PC-9 (cell line): ENCODE measurements around the gene TRPM8. TPM values are rescaled to one million over a fixed set of nuclear protein-coding genes. Genes with fewer than 3 reads are reported as not detected.
A peak's percentile ranks its signal among the peaks of the same experiment; 100 is the strongest.

Experiments
- BruUV-seq: library from RNA; stranded (reverse); fragments of 400-500 nt; replicated peaks from 2 replicates; lab custom pipeline; 2021; lab: Mats Ljungman, UMichigan
- CTCF ChIA-PET: fragments of 300-600 bp; sonication (Branson Sonifier 250); formaldehyde crosslinking; loops from one replicate; lab custom pipeline; 2022; ENCODE audit warnings: antibody characterized with exemption; lab: Charles Lee
- POLR2A ChIA-PET: fragments of 300-600 bp; sonication (Branson Sonifier 250); formaldehyde crosslinking; loops from one replicate; lab custom pipeline; 2022; ENCODE audit warnings: antibody characterized with exemption; ENCODE audit not compliant: unreplicated experiment; lab: Charles Lee
- DNase-seq, 2 experiments: peaks; one replicate each; pipeline versions ENCODE4 v3.0.0 to v3.0.0-alpha.2; 2015 to 2022; ENCODE audit warnings: mixed read lengths in 1 of 2
- H2AFZ ChIP-seq: fragments of 200-600 bp; sonication (generic); 2 replicates; pipeline ENCODE4 v1.8.1; 2017; ENCODE audit warnings: antibody characterized with exemption
- H3F3A ChIP-seq: fragments of 200-600 bp; sonication (generic); 2 replicates; pipeline ENCODE4 v1.8.1; 2017; ENCODE audit warnings: antibody characterized with exemption, mild to moderate bottlenecking, low read depth; ENCODE audit not compliant: insufficient read depth
- H3K27ac ChIP-seq: fragments of 200-600 bp; sonication (generic); 2 replicates; pipeline ENCODE4 v1.6.1; 2016; ENCODE audit warnings: mixed run types
- H3K27me3 ChIP-seq: fragments of 200-600 bp; sonication (generic); 2 replicates; pipeline ENCODE4 v1.6.1; 2016; ENCODE audit warnings: low read depth, mixed run types; ENCODE audit not compliant: insufficient read depth
- H3K36me3 ChIP-seq: fragments of 200-600 bp; sonication (generic); 2 replicates; pipeline ENCODE4 v1.6.1; 2016; ENCODE audit warnings: low read depth, mixed run types
- H3K4me1 ChIP-seq: fragments of 200-600 bp; sonication (generic); replicated peaks from 2 replicates; pipeline ENCODE4 v1.6.1; 2016; ENCODE audit warnings: mixed run types; ENCODE audit not compliant: insufficient read depth
- H3K4me2 ChIP-seq: fragments of 200-600 bp; sonication (generic); 2 replicates; pipeline ENCODE4 v1.6.1; 2017; ENCODE audit warnings: mixed run types
- H3K4me3 ChIP-seq: fragments of 200-600 bp; sonication (generic); 2 replicates; pipeline ENCODE4 v1.6.1; 2016; ENCODE audit warnings: mixed run types
- H3K79me2 ChIP-seq: fragments of 200-600 bp; sonication (generic); 2 replicates; pipeline ENCODE4 v1.6.1; 2017; ENCODE audit warnings: low read depth, mixed run types
- H3K9me2 ChIP-seq: fragments of 200-600 bp; sonication (generic); 2 replicates; pipeline ENCODE4 v1.8.1; 2017; ENCODE audit warnings: mild to moderate bottlenecking; ENCODE audit not compliant: insufficient read depth
- H3K9me3 ChIP-seq: fragments of 200-600 bp; sonication (generic); 2 replicates; pipeline ENCODE4 v1.8.1; 2016; ENCODE audit warnings: low read depth; ENCODE audit not compliant: insufficient read depth
- H4K20me1 ChIP-seq: fragments of 200-600 bp; sonication (generic); 2 replicates; pipeline ENCODE4 v1.8.1; 2017; ENCODE audit not compliant: insufficient read depth
- CTCF ChIP-seq: fragments of 200-600 bp; sonication (generic); conservative IDR thresholded peaks from 2 replicates; pipeline ENCODE4 v1.6.1; 2017; ENCODE audit warnings: mixed run types, antibody characterized with exemption, mild to moderate bottlenecking, moderate library complexity
- EZH2 ChIP-seq: fragments of 200-600 bp; sonication (generic); IDR thresholded peaks from 2 replicates; pipeline ENCODE4 v1.8.0; 2017; ENCODE audit warnings: antibody characterized with exemption, low read depth
- intact Hi-C: fragments of 100-400 bp; cut with micrococcal nuclease; formaldehyde crosslinking; loops from one replicate; pipeline ENCODE4 v1.10.0; 2022; ENCODE audit not compliant: unreplicated experiment
- total RNA-seq: library from RNA; stranded (reverse); gene quantifications from 2 replicates; pipeline ENCODE4 v1.2.3, GENCODE V29; 2021

Gene TRPM8
- total RNA-seq, 1 experiment from 2014 or later, result 2.1 TPM

DNA sequence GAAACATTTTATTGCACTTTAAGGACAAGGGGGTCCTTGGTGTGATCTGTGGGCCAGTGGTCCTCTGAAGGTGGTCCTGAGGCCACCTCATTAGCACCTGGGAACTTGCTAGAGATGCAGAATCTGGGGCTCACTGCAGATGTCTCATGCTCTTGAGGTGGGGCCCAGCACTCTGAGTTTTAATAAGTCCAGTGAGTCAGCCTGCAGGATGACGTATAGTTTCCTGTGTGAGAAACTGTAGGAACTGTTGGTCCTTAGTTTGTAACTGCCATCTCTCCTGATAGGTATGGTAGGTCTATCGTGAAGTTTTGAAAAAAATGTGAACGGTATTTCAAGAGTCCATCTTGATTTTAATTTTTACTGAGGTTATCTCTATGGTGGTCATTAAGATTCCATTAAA lies 2.8 kb downstream of the TRPM8 start:
- peaks cover 20% of the 10 kb centered on the region; the same call in 1 of the 2 replicates for H3K27me3 ChIP-seq
- no peaks in the 10 kb centered on the region for H3K79me2 ChIP-seq
- H3K4me2 ChIP-seq, result no peak overlapping the region
- intact Hi-C loops, result no loop called here
- ChIA-PET CTCF (no interaction called here), POLR2A (no interaction called here)
- TF ChIP-seq CTCF, result no peak
- no peak for TF ChIP-seq EZH2
- no peaks in the 10 kb centered on the region for H3F3A ChIP-seq
- no peaks in the 10 kb centered on the region for H4K20me1 ChIP-seq
- H2AFZ ChIP-seq, result no peak overlapping the region
- DNase-seq, result no peak
- no peaks in the 10 kb centered on the region for H3K9me3 ChIP-seq
- no peaks in the 10 kb centered on the region for H3K9me2 ChIP-seq
- H3K4me1 ChIP-seq, result no peaks in the 10 kb centered on the region
- H3K27ac ChIP-seq, result no peak overlapping the region
- H3K36me3 ChIP-seq, result no peaks in the 10 kb centered on the region
- H3K4me3 ChIP-seq, result no peak overlapping the region
- BruUV-seq, result no TSS peak

GRCh38 chr2:233922471-233922870 lies 5.3 kb downstream of the TRPM8 start:
- CTCF ChIA-PET, result interaction anchor here (0.7 to 1.2 kb wide), 2 partner anchors 9 to 666 kb away, joined by 3 read pairs; no protein-coding TSS in a partner anchor
- DNase-seq, result peak in 1 of 2 experiments; percentile 57
- Histone ChIP-seq H3K9me2 (no peaks in the 10 kb centered on the region), H3K79me2 (no peaks in the 10 kb centered on the region), H3K36me3 (no peaks in the 10 kb centered on the region), H3K4me1 (no peaks in the 10 kb centered on the region), H3K9me3 (no peaks in the 10 kb centered on the region), H3F3A (no peaks in the 10 kb centered on the region), H2AFZ (no peak overlapping the region), H3K27ac (no peak overlapping the region), H3K4me2 (no peak overlapping the region), H3K27me3 (peaks cover 24% of the 10 kb centered on the region; the same call in 1 of the 2 replicates), H4K20me1 (no peaks in the 10 kb centered on the region), H3K4me3 (no peak overlapping the region)
- no TSS peak for BruUV-seq
- POLR2A ChIA-PET, result interaction anchor here (0.6 kb wide), 1 partner anchor 71 kb away, joined by 3 read pairs; no protein-coding TSS in a partner anchor
- intact Hi-C loops, result no loop called here
- TF ChIP-seq EZH2 (no peak), CTCF (no peak)

DNA sequence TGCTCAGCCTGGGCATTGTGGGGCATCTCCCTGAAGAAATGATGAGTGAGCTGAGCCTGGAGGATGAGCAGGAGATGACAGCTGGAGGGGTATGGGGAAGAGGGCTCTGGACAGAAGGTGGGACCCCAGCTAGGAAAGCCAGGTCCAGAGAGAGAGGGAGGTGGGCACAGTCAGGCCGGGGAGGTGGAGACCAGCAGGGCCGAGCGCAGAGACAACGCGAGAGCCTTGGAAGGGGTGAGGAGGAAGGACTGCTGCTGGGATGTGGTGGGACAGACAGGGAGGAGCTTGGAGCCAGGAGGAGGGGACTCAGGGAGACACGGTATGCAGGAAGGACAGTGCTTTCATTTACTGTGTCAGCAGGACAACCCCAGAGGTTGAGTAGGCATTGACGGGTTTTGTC lies 8.2 kb downstream of the TRPM8 start:
- H3K79me2 ChIP-seq, result no peaks in the 10 kb centered on the region
- ChIA-PET POLR2A (no interaction called here), CTCF (interaction anchor here (0.6 kb wide), 2 partner anchors 8 to 446 kb away, joined by 3 read pairs; partner anchors contain the start of gene TRPM8)
- H2AFZ ChIP-seq, result no peak overlapping the region
- H4K20me1 ChIP-seq, result no peaks in the 10 kb centered on the region
- H3K9me3 ChIP-seq, result no peaks in the 10 kb centered on the region
- H3K36me3 ChIP-seq, result no peaks in the 10 kb centered on the region
- H3K4me2 ChIP-seq, result no peak overlapping the region
- no peaks in the 10 kb centered on the region for H3K9me2 ChIP-seq
- no peak overlapping the region for H3K4me3 ChIP-seq
- H3K27ac ChIP-seq, result no peak overlapping the region
- H3F3A ChIP-seq, result no peaks in the 10 kb centered on the region
- no TSS peak for BruUV-seq
- H3K4me1 ChIP-seq, result no peaks in the 10 kb centered on the region
- DNase-seq, result no peak
- no peak for TF ChIP-seq CTCF
- peaks cover 24% of the 10 kb centered on the region; the same call in 1 of the 2 replicates for H3K27me3 ChIP-seq
- intact Hi-C loops, result no loop called here
